HG03066 (cell line): ENCODE results near the gene GRK3.
"Not testable (repeated sequence)": the region's sequence is repeated elsewhere in the genome, so short reads cannot be mapped to it uniquely, and the experiment has no call there.

ENCODE experiments used
- ATAC-seq: cut with Tn5 transposase; IDR thresholded peaks from one replicate; pipeline ENCODE4 v1.9.1; 2021; ENCODE audit warnings: low read depth; ENCODE audit not compliant: unreplicated experiment

Gene GRK3

GRCh38 chr22:25564320-25564978 is at the start of gene GRK3:
Gene GRK3, plus strand, starts transcription at chr22:25564675. Its CDS starts 366 bp downstream, at chr22:25565041.
- no peak for ATAC-seq

- ATAC-seq, result no peak
Observed at GRCh38 chr22:25518000-25518663, 46.3 kb upstream of the GRK3 start.

DNA sequence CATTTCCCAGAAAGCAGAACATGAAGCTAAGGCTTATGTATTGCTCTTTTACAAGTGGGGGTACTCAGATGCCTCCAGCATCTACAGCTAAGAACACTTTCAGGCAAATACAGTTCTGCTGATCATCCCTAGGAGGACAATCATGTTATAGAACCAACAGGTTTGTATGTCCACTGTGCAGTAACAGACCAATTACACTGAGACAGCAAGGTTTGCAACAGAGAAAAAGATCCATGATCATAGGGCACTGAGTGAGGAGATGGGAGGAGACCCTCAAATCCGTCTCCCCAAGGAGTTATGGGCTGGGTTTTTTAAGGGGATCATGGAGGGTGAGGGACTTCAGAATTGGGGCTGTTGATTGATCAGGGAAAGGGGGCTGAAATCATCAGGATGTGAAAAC is 39.1 kb upstream of the GRK3 start:
- no peak for ATAC-seq

DNA sequence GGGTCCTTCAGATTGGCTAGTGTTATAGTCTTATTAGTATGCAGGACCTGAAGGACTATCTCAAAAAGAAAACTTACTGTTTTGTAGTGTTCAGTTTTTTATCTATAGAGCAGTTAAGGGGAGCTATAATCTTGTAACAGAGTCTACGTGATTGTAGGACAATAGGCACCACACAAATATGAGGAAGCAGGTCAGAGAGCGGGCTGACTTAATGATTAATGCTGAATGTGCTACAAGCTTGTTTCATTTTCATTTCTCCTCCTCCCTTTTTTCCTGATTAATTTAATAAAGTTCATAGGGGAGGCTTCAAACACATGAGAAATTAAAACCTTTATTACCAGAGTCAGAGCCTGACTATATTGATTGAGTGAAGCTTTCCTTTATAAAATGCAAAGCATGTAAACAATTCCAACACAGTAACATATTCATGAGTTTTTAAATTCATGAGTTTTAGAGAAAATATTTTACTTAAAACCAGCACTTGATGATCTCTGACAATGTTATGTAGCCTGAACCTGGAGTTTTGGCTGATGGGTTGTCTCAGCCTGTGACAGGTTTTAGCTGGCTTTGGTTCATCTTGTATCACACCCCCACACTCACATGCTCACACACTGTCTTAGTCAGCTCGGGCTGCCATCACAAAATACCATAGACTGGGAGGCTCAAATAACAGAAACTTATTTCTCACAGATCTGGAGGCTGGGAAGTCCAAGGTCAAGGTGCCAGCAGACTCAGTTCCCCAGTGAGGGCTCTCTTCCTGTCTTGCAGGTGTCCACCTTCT is 38.5 kb upstream of the GRK3 start:
- ATAC-seq, result not testable (repeated sequence)

- not testable (repeated sequence) for ATAC-seq
Observed at GRCh38 chr22:25527016-25527415, 37.5 kb upstream of the GRK3 start.

- ATAC-seq, result not testable (repeated sequence)
Observed at GRCh38 chr22:25528068-25528467, 36.4 kb upstream of the GRK3 start.

DNA sequence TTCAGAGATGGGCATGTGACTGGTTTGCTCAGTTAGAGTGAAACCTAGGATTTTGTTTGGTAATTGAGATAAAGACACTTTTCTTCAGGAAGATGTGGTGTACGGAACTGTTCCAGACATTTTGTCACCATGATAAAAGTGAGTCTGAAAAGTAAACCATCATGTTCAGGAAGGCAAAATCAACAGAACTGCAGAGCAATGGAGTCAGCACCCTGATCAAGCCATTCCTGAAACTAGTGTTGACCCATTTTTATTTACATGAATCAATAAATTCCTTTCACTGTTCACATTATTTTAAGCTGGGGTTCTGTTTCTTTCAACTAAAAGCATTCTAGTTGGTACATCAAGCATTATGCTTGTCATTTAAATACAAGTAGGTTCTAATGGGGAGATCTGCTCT is 35.4 kb upstream of the GRK3 start:
- ATAC-seq, result not testable (repeated sequence)

DNA sequence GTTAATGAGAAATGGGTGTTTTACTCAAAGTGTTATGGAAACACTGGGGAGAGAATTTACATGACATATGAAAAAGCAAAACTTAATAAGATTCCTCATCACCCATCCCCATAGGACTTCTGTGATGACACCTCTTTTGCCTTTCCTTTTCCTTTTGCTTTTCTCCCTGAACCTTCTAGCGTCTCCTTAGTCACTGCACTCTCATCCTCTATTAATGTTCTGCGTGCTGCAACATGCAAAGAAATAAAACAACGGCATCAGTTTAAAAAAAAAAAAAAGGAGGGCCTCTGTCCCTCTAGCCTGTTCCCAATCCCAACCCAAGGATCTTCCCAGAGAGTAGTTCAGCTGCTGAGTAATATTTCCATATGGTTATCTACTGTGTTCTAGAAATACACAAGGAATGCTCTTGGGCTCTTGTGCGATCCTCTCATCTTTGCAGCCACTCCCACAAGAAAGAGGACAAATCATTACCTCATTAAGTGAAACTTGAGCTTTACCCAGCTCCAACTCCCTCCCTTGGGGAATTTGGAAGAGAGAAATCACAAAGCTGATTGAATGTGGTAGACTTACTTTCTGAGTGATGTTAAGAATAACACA is 34.8 kb upstream of the GRK3 start:
- ATAC-seq, result not testable (repeated sequence)

- ATAC-seq, result not testable (repeated sequence)
Observed at GRCh38 chr22:25531677-25532076, 32.8 kb upstream of the GRK3 start.

GRCh38 chr22:25534724-25535123 is 29.8 kb upstream of the GRK3 start:
- ATAC-seq, result no peak

DNA sequence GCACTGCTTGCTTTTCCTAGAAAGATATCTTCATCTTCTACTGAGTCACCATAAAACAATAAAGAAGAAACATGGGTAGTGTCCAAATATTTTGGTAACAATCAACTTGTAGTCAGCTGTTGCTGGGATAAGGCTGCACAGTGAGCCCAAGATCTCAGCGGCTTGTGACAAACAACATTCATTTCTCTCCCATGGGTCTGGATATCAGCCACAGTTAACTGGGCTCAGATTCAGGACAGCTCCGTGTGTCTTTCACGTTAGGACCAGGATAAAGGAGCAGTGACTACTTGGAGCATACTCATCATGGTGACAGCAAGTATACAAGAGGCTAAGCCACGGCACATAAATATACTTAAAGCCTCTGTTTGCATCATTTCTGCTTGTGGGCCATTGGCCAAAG is 27.9 kb upstream of the GRK3 start:
- no peak for ATAC-seq

GRCh38 chr22:25540166-25540907 is 24.1 kb upstream of the GRK3 start:
- ATAC-seq, result no peak

DNA sequence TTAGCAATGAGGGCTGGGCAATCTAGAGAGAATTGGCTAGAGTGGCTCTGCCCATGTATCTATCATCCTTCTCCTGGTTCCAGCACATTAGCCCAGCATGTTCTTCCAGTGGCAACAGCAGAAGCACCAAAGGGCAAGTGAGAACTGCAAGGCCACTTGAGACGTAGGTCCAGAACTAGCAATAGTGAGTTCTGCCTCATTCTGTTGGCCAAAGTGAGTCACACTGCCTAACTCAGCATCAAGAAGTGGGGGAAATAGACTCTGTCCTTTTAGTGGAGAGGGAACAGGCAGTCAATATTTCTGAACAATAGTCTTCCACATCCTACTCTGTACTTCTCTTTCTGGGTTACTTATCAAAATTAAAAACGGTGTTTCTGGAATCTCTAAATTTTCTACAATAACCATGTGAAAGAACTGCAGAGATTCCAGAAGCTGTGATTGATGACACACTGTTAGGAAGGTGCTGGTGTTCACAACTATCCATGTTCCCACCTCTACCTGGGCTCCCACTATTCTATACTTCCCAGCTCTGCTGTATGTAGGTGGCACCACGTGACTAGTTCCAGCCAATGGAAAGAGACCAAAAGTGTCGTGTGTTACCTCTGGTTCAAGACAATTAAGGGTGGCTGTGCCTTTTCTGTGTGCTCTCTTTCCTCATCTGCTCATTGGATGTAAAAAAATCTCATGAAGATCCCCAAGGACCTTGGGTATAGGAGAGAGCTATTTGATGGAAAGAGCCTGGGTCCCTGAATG is 23.4 kb upstream of the GRK3 start:
- no peak for ATAC-seq

DNA sequence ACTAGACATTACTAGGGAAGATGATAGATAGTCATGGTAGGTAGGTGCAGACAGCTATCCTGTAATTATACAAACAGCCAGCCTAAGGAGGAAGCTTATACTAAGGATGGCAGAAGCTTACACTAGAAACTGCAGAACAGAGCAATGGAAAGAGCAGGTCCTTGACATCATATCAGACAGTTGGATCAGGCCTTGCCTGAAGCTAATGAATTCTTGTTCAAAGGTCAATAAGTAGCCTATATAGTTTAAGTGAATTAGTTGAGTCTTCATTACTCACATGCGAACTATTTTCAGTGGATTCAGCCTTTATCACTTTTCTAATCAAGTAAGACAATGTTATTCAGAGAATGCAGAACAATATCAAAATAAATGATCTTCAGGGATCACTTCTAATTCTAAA is 22.3 kb upstream of the GRK3 start:
- ATAC-seq, result no peak

GRCh38 chr22:25542720-25543402 is 21.6 kb upstream of the GRK3 start:
- ATAC-seq, result no peak

DNA sequence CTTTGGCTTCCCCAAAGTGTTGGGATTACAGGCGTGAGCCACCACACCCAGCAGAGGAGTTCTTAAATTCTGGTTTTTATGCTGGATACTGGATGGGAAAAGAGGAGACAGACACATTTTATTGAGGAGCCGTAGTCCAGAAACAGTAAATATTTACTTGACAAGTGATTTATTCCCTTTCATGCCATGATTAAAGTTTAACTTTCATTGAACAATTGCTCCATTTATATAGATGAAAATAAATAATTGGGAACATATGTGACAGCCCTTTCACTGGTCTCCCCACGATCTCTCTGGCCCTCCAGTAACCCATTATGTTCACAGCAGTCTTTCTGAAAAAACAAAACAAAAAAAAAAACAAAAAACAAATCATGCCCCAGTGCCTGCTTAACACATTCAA is 19.3 kb upstream of the GRK3 start:
- no peak for ATAC-seq

DNA sequence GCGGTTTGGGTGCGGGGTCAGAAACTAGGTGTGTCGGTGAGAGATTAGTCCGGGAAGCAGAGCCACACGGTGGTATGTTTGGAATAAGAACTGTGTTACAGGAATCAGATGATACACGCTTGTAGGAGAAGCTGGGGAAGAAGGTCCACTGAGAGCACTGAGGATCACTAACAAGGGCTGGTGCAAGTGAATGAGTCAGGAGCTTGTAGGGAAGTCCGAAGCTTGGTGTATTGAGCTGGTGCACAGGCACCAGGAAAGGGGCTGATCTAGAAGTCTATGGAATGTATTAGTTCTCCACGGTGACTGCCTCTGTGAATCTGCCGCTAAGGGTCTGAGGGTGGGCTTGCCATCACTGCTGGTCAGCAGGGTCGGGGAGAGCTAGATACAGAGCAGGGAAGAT is 18.8 kb upstream of the GRK3 start:
- no peak for ATAC-seq

DNA sequence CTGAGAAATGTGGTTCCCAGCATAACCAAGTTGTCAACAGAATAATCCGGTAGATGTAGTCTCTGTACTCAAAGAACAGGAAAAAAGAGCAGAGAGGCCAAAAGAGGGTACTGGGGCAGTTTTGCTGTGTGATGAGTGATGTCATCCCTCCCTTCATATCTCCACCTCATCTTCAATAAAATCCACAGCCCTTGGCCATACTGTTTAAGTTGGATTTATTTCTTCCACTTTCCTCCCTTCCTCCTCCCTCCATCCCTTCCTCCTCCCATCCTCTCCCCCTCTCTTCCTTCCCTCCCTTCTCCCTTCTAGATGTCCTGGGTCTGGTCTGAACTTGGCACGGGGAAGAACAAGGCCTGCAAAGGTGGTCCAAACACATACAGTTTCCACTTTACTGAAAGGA is 18.2 kb upstream of the GRK3 start:
- no peak for ATAC-seq

DNA sequence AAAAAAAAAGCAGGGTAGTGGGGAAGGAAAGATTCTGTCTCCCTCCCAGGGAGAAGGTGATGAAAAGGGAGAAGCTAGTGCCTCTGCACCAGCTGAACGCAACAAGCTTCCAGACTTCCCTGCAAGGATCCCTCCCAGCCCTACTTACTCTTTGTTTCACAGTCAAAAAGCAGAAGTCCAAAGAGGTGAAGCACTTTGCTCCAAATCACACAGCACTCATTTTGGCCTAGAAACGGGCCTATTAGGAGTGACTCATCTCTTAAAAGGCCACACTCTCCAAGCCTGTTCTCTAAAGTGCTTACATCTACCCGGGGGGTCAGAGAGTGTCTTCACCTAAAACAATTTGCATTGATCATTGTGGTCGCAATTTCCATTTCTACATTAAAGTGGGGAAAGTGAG is 17.7 kb upstream of the GRK3 start:
- ATAC-seq, result no peak
